Breast epithelium (tissue), 4 donors: Measurements from ENCODE around the gene ARHGAP26. TPM values are rescaled to one million over a fixed set of nuclear protein-coding genes. Genes with fewer than 3 reads are reported as not detected.
A peak's percentile ranks its signal among the peaks of the same experiment; 100 is the strongest.

Experiments used
- DNase-seq, 2 donors: peaks; one replicate each; pipeline ENCODE4 v3.0.0-alpha.2; 2019; ENCODE audit warnings: low spot score in 2 of 2
- H3K27ac ChIP-seq, 2 donors: fragments of 200-600 bp; sonication (generic) in 1 of 2; one replicate each; pipeline ENCODE4 v1.5.1; 2016 to 2019; ENCODE audit warnings: mild to moderate bottlenecking in 1 of 2
- H3K27me3 ChIP-seq, 2 donors: fragments of 200-600 bp; sonication (generic) in 1 of 2; one replicate each; pipeline versions ENCODE4 v1.5.1 to v1.6.0; 2017 to 2019; ENCODE audit warnings: control low read depth in 1 of 2, mild to moderate bottlenecking in 1 of 2
- H3K36me3 ChIP-seq: fragments of 200-600 bp; one replicate; pipeline ENCODE4 v1.5.1; 2019
- H3K4me1 ChIP-seq, 2 donors: fragments of 200-600 bp; sonication (generic); one replicate each; pipeline ENCODE4 v1.5.1; 2016 to 2019; ENCODE audit warnings: control low read depth in 1 of 2
- H3K4me3 ChIP-seq, 3 donors: fragments of 200-600 bp; sonication (generic); 1 replicate in 2 of 3; 2 replicates in 1 of 3; pipeline ENCODE4 v1.5.1; 2016 to 2019; ENCODE audit warnings: mild to moderate bottlenecking in 3 of 3, moderate library complexity in 2 of 3
- H3K9me3 ChIP-seq, 2 donors: fragments of 200-600 bp; sonication (generic) in 1 of 2; one replicate each; pipeline ENCODE4 v1.5.1; 2016 to 2019; ENCODE audit warnings: control low read depth in 1 of 2
- POLR2A ChIP-seq: fragments of 450-650 bp; IDR thresholded peaks from one replicate; pipeline ENCODE4 v1.6.1; 2016; ENCODE audit warnings: antibody characterized with exemption, mild to moderate bottlenecking, moderate library complexity
- POLR2AphosphoS5 ChIP-seq, 3 donors: sonication (generic); formaldehyde crosslinking; IDR thresholded peaks; one replicate each; pipeline ENCODE4 v1.6.1; 2017; ENCODE audit warnings: antibody characterized with exemption in 3 of 3
- intact Hi-C: fragments of 100-400 bp; cut with DNase I; formaldehyde crosslinking; loops from one replicate; pipeline ENCODE4 v1.15.1; 2023; ENCODE audit warnings: low total_unique reads
- total RNA-seq, 3 donors: library from RNA; depleted of rRNA; stranded (reverse); fragments of >200 nt; gene quantifications; one replicate each; pipeline ENCODE4 v1.1.0, GENCODE V29; 2016
- TF ChIP-seq, protein P1 (sequence below), 3 donors: fragments of 450-650 bp; IDR thresholded peaks; one replicate each; pipeline ENCODE4 v1.5.1; 2016 to 2017; ENCODE audit warnings: antibody characterized with exemption in 3 of 3, mild to moderate bottlenecking in 3 of 3, moderate library complexity in 3 of 3

ARHGAP26 gene
- total RNA-seq, 3 donors from 2014 or later: 33.1 to 89.0 (median 56.4) TPM

DNA sequence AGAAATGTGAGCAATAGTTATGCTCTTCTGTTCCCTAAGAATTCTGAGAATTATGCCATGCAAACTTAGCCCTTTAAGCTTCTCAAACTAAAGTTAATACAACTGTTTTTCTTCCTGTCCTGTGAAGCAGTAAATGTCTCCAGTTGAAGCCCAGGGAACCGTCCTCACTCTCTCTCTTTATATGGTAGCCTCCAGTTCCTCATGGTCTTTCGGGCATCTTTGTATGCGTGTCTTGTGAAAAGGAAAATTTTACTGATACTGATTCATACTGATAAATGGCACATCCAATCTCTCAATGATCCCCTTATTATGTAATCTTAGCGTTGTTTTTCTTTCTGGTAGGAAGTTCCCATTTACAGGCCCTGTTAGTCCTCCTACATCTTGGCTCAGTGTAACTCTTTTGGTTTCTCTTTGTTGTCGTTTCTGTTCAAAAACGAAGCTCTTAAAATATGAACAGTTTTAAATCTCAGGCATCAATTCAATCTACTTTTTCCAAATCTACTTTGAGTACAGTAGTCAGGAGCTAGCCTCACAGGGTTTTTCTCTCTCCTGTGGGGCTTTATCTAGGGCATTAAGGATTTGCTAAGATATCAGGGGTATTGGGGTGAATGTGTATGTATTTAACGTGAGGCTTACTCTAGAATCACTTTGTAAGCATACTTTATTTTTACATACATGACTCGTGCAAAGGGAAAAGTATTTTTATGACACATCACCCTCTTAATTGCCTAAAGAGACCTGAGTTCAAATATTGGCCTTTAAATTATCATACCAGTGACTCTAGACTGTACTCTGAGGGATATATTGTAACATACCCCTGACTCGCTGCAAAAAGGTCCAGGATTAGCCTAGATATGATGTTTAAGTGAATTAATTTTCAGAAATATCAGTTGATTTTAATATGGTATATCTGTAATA, 375.3 kb downstream of the ARHGAP26 start:
- TF ChIP-seq POLR2A: no peak
- TF ChIP-seq, protein P1, sequence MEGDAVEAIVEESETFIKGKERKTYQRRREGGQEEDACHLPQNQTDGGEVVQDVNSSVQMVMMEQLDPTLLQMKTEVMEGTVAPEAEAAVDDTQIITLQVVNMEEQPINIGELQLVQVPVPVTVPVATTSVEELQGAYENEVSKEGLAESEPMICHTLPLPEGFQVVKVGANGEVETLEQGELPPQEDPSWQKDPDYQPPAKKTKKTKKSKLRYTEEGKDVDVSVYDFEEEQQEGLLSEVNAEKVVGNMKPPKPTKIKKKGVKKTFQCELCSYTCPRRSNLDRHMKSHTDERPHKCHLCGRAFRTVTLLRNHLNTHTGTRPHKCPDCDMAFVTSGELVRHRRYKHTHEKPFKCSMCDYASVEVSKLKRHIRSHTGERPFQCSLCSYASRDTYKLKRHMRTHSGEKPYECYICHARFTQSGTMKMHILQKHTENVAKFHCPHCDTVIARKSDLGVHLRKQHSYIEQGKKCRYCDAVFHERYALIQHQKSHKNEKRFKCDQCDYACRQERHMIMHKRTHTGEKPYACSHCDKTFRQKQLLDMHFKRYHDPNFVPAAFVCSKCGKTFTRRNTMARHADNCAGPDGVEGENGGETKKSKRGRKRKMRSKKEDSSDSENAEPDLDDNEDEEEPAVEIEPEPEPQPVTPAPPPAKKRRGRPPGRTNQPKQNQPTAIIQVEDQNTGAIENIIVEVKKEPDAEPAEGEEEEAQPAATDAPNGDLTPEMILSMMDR (IDR thresholded peaks at IDR 0.05): no peak
- no peak for TF ChIP-seq POLR2AphosphoS5 (IDR thresholded peaks at IDR 0.05)
- DNase-seq: no peak
- no peaks in the 10 kb centered on the region for H3K36me3 ChIP-seq
- H3K27me3 ChIP-seq: no peaks in the 10 kb centered on the region
- H3K4me1 ChIP-seq: peaks cover 0 to 10% of the 10 kb centered on the region in 2 donors
- no peaks in the 10 kb centered on the region for H3K9me3 ChIP-seq
- intact Hi-C loops: no loop called here
- peak overlapping the region; percentile 37 to 70 for H3K27ac ChIP-seq
- peak overlapping the region in 2 of 3 donors; percentile 6 to 9 for H3K4me3 ChIP-seq

DNA sequence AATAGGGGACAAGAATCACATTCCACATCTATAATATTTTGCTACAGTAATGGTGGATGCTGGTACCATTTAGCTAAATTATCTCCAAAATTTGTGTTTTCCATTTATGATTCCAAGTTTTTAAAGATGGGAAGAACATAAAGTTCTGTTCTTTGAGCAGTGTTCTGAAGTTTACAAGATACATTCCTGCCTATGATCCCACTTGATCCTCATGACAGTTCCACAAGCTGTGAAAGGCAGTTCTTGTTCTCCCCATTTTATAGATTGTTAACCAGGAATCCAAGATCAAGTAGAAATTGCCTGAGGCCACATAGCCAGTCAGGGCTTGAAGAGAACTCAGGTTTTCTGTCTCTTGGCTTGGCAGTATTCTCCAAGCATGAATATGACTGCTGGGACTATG, 376.0 kb downstream of the ARHGAP26 start:
- no peak for DNase-seq
- intact Hi-C loops: no loop called here
- Histone ChIP-seq H3K4me3 (no peak overlapping the region), H3K36me3 (no peaks in the 10 kb centered on the region), H3K27me3 (no peaks in the 10 kb centered on the region), H3K4me1 (peaks cover 0 to 10% of the 10 kb centered on the region in 2 donors), H3K27ac (no peak overlapping the region), H3K9me3 (no peaks in the 10 kb centered on the region)
- TF ChIP-seq POLR2A: no peak
- TF ChIP-seq, protein P1 (IDR thresholded peaks at IDR 0.05): no peak
- no peak for TF ChIP-seq POLR2AphosphoS5 (IDR thresholded peaks at IDR 0.05)

DNA sequence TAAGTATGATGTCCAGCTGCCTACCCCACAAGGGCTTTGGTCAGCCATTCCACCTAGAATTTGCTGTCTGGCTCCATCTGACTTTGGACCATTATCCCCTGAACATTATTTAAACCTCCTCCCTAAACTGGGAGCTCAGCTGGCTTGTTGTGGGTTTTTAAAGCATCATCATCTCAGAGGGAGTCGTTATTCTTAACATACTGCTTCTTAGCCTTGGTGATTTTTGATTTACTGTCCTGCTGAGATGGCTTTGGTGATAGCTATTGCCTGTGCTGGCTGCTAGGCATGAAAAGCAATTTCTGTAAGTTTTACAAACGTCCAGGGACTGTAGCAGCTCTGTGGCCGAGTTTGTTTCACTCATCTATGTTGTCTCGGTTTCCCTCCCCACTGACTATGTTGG, 377.2 kb downstream of the ARHGAP26 start:
- Histone ChIP-seq H3K4me3 (no peak overlapping the region), H3K4me1 (peaks cover 0 to 10% of the 10 kb centered on the region in 2 donors), H3K27me3 (no peaks in the 10 kb centered on the region), H3K36me3 (no peaks in the 10 kb centered on the region), H3K9me3 (no peaks in the 10 kb centered on the region), H3K27ac (peak overlapping the region in 1 of 2 donors; percentile 26)
- intact Hi-C loops: no loop called here
- TF ChIP-seq POLR2A: no peak
- TF ChIP-seq, protein P1 (IDR thresholded peaks at IDR 0.05): no peak
- TF ChIP-seq POLR2AphosphoS5 (IDR thresholded peaks at IDR 0.05): no peak
- DNase-seq: no peak

DNA sequence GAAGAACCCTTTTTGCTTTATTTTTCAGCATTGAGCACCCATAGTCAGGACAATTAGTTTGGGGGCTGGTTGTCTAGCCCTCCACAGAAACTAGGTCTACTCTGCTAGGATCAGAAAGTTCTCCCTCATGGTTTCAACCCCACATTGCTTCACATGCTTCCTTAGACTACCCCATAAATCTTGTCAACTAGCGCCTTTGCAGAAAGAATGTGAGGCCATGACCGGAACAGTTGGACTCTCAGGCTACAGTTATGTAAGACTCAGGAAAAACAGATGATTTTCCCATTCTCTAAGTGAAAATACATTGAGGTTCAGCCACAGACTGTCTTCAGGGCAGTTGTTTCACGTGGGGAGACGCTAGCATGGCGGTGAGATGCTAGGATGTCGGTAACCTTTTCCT, 377.7 kb downstream of the ARHGAP26 start:
- intact Hi-C loops: no loop called here
- TF ChIP-seq POLR2AphosphoS5 (IDR thresholded peaks at IDR 0.05) (peak in 1 of 3 donors; percentile 94), POLR2A (no peak)
- Histone ChIP-seq H3K4me1 (peaks cover 0 to 8% of the 10 kb centered on the region in 2 donors), H3K27ac (peak overlapping the region in 1 of 2 donors; percentile 26), H3K4me3 (no peak overlapping the region), H3K27me3 (no peaks in the 10 kb centered on the region), H3K9me3 (no peaks in the 10 kb centered on the region), H3K36me3 (no peaks in the 10 kb centered on the region)
- no peak for DNase-seq

DNA sequence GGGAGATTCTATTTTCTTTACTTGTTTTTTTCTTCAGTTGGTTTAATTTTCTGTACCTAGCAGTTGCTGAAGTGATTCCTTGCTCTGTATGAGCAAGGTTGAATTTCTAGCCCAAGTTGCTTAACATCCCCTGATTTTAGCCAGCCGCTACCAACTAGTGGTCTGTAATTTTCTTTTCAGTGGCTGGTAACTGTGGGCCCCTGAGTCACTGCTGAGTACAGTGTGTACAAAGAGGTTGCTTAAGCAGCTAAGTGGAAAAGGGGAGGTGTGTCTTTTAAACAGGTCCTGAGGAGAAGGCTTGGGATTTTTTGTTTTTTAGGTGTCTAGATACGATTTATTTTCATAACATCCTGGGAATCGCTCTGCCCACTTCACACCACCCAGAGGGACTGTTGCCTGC, 378.6 kb downstream of the ARHGAP26 start:
- Histone ChIP-seq H3K36me3 (no peaks in the 10 kb centered on the region), H3K27ac (no peak overlapping the region)
- intact Hi-C loops: no loop called here

More for the DNA sequence above, 378.6 kb downstream of the ARHGAP26 start:
- no peak for DNase-seq
- Histone ChIP-seq H3K4me1 (peaks cover 0 to 15% of the 10 kb centered on the region in 2 donors), H3K27me3 (no peaks in the 10 kb centered on the region), H3K4me3 (no peak overlapping the region), H3K9me3 (no peaks in the 10 kb centered on the region)
- TF ChIP-seq POLR2AphosphoS5 (IDR thresholded peaks at IDR 0.05) (no peak), POLR2A (no peak)
- TF ChIP-seq, protein P1 (IDR thresholded peaks at IDR 0.05): no peak
